ENCODE data around the gene MSTN. TPM values are rescaled to one million over a fixed set of nuclear protein-coding genes. Genes with fewer than 3 reads are reported as not detected.
"Not testable (repeated sequence)": the region's sequence is repeated elsewhere in the genome, so short reads cannot be mapped to it uniquely, and the experiment has no call there.

Gene MSTN
- total RNA-seq, 1 experiment from 2014 or later, result 13.7 TPM

- Histone ChIP-seq H3K27me3 (no peaks in the 10 kb centered on the region), H3K36me3 (no peaks in the 10 kb centered on the region), H3K9me3 (peaks cover 3% of the 10 kb centered on the region; the same call in 1 of the 2 replicates), H3K4me3 (no peak overlapping the region)
- no peak for DNase-seq
These were observed 16.6 kb upstream of the MSTN start for GRCh38 chr2:190079160-190079559.

- DNase-seq, result no peak
- peaks cover 3% of the 10 kb centered on the region; the same call in 1 of the 2 replicates for H3K9me3 ChIP-seq
- no peaks in the 10 kb centered on the region for H3K27me3 ChIP-seq
- no peak overlapping the region for H3K4me3 ChIP-seq
- H3K36me3 ChIP-seq, result no peaks in the 10 kb centered on the region
These were observed 13.1 kb upstream of the MSTN start for GRCh38 chr2:190075623-190076022.

GRCh38 chr2:190069936-190070696 lies 7.6 kb upstream of the MSTN start:
- Histone ChIP-seq H3K9me3 (no peaks in the 10 kb centered on the region), H3K27me3 (no peaks in the 10 kb centered on the region), H3K36me3 (no peaks in the 10 kb centered on the region), H3K4me3 (no peak overlapping the region)
- DNase-seq, result no peak

GRCh38 chr2:190068764-190069163 lies 6.2 kb upstream of the MSTN start:
- Histone ChIP-seq H3K27me3 (no peaks in the 10 kb centered on the region), H3K9me3 (no peaks in the 10 kb centered on the region), H3K4me3 (no peak overlapping the region), H3K36me3 (no peaks in the 10 kb centered on the region)
- no peak for DNase-seq

- Histone ChIP-seq H3K36me3 (no peaks in the 10 kb centered on the region), H3K27me3 (no peaks in the 10 kb centered on the region), H3K9me3 (no peaks in the 10 kb centered on the region), H3K4me3 (no peak overlapping the region)
- no peak for DNase-seq
These were observed 3.3 kb upstream of the MSTN start for GRCh38 chr2:190065839-190066238.

- no peak overlapping the region for H3K4me3 ChIP-seq
- no peak for DNase-seq
- no peaks in the 10 kb centered on the region for H3K27me3 ChIP-seq
- no peaks in the 10 kb centered on the region for H3K9me3 ChIP-seq
- H3K36me3 ChIP-seq, result no peaks in the 10 kb centered on the region
These were observed 1.1 kb upstream of the MSTN start for GRCh38 chr2:190063624-190064023.

- no peak for DNase-seq
- Histone ChIP-seq H3K27me3 (no peaks in the 10 kb centered on the region), H3K4me3 (peak overlapping the region; percentile 40), H3K36me3 (no peaks in the 10 kb centered on the region), H3K9me3 (no peaks in the 10 kb centered on the region)
These were observed 476 bp downstream of the MSTN start for GRCh38 chr2:190062053-190062452.

GRCh38 chr2:190060626-190061025 lies 1.9 kb downstream of the MSTN start:
- peak overlapping the region; percentile 40 for H3K4me3 ChIP-seq
- H3K27me3 ChIP-seq, result no peaks in the 10 kb centered on the region
- DNase-seq, result no peak
- no peaks in the 10 kb centered on the region for H3K36me3 ChIP-seq
- H3K9me3 ChIP-seq, result no peaks in the 10 kb centered on the region

GRCh38 chr2:190060019-190060418 lies 2.5 kb downstream of the MSTN start:
- Histone ChIP-seq H3K27me3 (no peaks in the 10 kb centered on the region), H3K4me3 (peak overlapping the region; percentile 40; the same call in 1 of the 2 replicates), H3K9me3 (no peaks in the 10 kb centered on the region), H3K36me3 (no peaks in the 10 kb centered on the region)
- no peak for DNase-seq

GRCh38 chr2:190053426-190053825 lies 9.1 kb downstream of the MSTN start:
- no peaks in the 10 kb centered on the region for H3K27me3 ChIP-seq
- no peak for DNase-seq
- no peaks in the 10 kb centered on the region for H3K36me3 ChIP-seq
- H3K4me3 ChIP-seq, result no peak overlapping the region
- no peaks in the 10 kb centered on the region for H3K9me3 ChIP-seq

GRCh38 chr2:190052307-190052706 lies 10.2 kb downstream of the MSTN start:
- Histone ChIP-seq H3K4me3 (no peak overlapping the region), H3K36me3 (no peaks in the 10 kb centered on the region), H3K9me3 (no peaks in the 10 kb centered on the region), H3K27me3 (no peaks in the 10 kb centered on the region)
- DNase-seq, result no peak

- H3K27me3 ChIP-seq, result no peaks in the 10 kb centered on the region
- H3K4me3 ChIP-seq, result no peak overlapping the region
- no peak for DNase-seq
- no peaks in the 10 kb centered on the region for H3K9me3 ChIP-seq
- H3K36me3 ChIP-seq, result no peaks in the 10 kb centered on the region
These were observed 11.3 kb downstream of the MSTN start for GRCh38 chr2:190051223-190051622.

- no peaks in the 10 kb centered on the region for H3K36me3 ChIP-seq
- no peak overlapping the region for H3K4me3 ChIP-seq
- no peaks in the 10 kb centered on the region for H3K27me3 ChIP-seq
- no peaks in the 10 kb centered on the region for H3K9me3 ChIP-seq
- no peak for DNase-seq
These were observed 12.5 kb downstream of the MSTN start for GRCh38 chr2:190050001-190050400.

- DNase-seq, result no peak
- Histone ChIP-seq H3K27me3 (no peaks in the 10 kb centered on the region), H3K9me3 (no peaks in the 10 kb centered on the region; the same call in 1 of the 2 replicates), H3K4me3 (no peak overlapping the region), H3K36me3 (no peaks in the 10 kb centered on the region)
These were observed 17.7 kb downstream of the MSTN start for GRCh38 chr2:190044866-190045265.

- H3K4me3 ChIP-seq, result no peak overlapping the region
- no peak for DNase-seq
- no peaks in the 10 kb centered on the region; the same call in 1 of the 2 replicates for H3K9me3 ChIP-seq
- H3K36me3 ChIP-seq, result no peaks in the 10 kb centered on the region
- H3K27me3 ChIP-seq, result no peaks in the 10 kb centered on the region
These were observed 19.1 kb downstream of the MSTN start for GRCh38 chr2:190043441-190043840.

GRCh38 chr2:190036071-190036470 lies 26.5 kb downstream of the MSTN start:
- no peak overlapping the region for H3K4me3 ChIP-seq
- no peaks in the 10 kb centered on the region for H3K27me3 ChIP-seq
- H3K36me3 ChIP-seq, result no peaks in the 10 kb centered on the region
- DNase-seq, result peak; percentile 51
- H3K9me3 ChIP-seq, result no peaks in the 10 kb centered on the region

GRCh38 chr2:190034417-190034816 lies 28.1 kb downstream of the MSTN start:
- not testable (repeated sequence) for H3K4me3 ChIP-seq, H3K27me3 ChIP-seq, H3K36me3 ChIP-seq, H3K9me3 ChIP-seq
- peak; percentile 85 for DNase-seq

- Histone ChIP-seq H3K27me3 (no peaks in the 10 kb centered on the region), H3K4me3 (no peak overlapping the region), H3K36me3 (no peaks in the 10 kb centered on the region), H3K9me3 (no peaks in the 10 kb centered on the region)
- DNase-seq, result no peak
These were observed 30.4 kb downstream of the MSTN start for GRCh38 chr2:190031969-190032618.

All from MG63 (cell line).